Keratinocyte (primary cell): ENCODE data around the gene UBLCP1. TPM values are rescaled to one million over a fixed set of nuclear protein-coding genes. Genes with fewer than 3 reads are reported as not detected.

Experiments used
- DNase-seq: peaks from one replicate; pipeline ENCODE4 v3.0.0-alpha.2; 2011; ENCODE audit warnings: low read depth, missing footprints, low spot score
- FAIRE-seq: peaks from 2 replicates; lab custom pipeline; 2011; peaks lifted over from hg19 to GRCh38; lab: Jason Lieb, UNC
- H2AFZ ChIP-seq: 2 replicates; pipeline ENCODE4 v1.6.0; 2012; ENCODE audit warnings: low read length, control low read depth, inconsistent platforms; ENCODE audit not compliant: control insufficient read depth
- H3K27ac ChIP-seq: 2 replicates; pipeline ENCODE4 v1.5.1; 2011; ENCODE audit warnings: low read length; ENCODE audit not compliant: control insufficient read depth, insufficient read depth
- H3K27me3 ChIP-seq: 3 replicates; pipeline ENCODE4 v1.6.0; 2011; ENCODE audit warnings: low read length; ENCODE audit not compliant: control insufficient read depth, insufficient read depth; ENCODE audit errors: extremely low read depth
- H3K36me3 ChIP-seq, 2 experiments: 2 replicates in 1 of 2; 3 replicates in 1 of 2; pipeline ENCODE4 v1.5.1; 2011; ENCODE audit warnings: low read length in 2 of 2, mild to moderate bottlenecking in 1 of 2; ENCODE audit not compliant: control insufficient read depth in 2 of 2, insufficient read depth in 2 of 2; ENCODE audit errors: extremely low read depth in 1 of 2
- H3K4me1 ChIP-seq: 3 replicates; pipeline ENCODE4 v1.5.1; 2011; ENCODE audit warnings: low read length; ENCODE audit not compliant: control insufficient read depth, insufficient read depth; ENCODE audit errors: extremely low read depth
- H3K4me2 ChIP-seq: 3 replicates; pipeline ENCODE4 v1.6.0; 2011; ENCODE audit warnings: low read depth, low read length; ENCODE audit not compliant: control insufficient read depth, insufficient read depth; ENCODE audit errors: extremely low read depth
- H3K4me3 ChIP-seq, 3 experiments: fragments of 200-600 bp in 1 of 3; sonication (generic) in 1 of 3; 2 replicates in 2 of 3; 3 replicates in 1 of 3; pipeline ENCODE4 v1.5.1; 2011 to 2016; ENCODE audit warnings: low read length in 3 of 3, mild to moderate bottlenecking in 3 of 3, control low read depth in 2 of 3, inconsistent platforms in 1 of 3, low read depth in 1 of 3, mixed read lengths in 1 of 3, mixed run types in 1 of 3, moderate library complexity in 1 of 3; ENCODE audit not compliant: control insufficient read depth in 2 of 3, insufficient read depth in 2 of 3; ENCODE audit errors: extremely low read depth in 1 of 3
- H3K79me2 ChIP-seq: 2 replicates; pipeline ENCODE4 v1.6.0; 2012; ENCODE audit warnings: low read length; ENCODE audit not compliant: control insufficient read depth, insufficient read depth
- H3K9ac ChIP-seq: 3 replicates; pipeline ENCODE4 v1.6.0; 2011; ENCODE audit warnings: low read length; ENCODE audit not compliant: control insufficient read depth, insufficient read depth; ENCODE audit errors: extremely low read depth
- H3K9me1 ChIP-seq: 3 replicates; pipeline ENCODE4 v1.6.0; 2011; ENCODE audit warnings: low read length; ENCODE audit not compliant: control insufficient read depth, insufficient read depth; ENCODE audit errors: extremely low read depth
- H3K9me3 ChIP-seq: 2 replicates; pipeline ENCODE4 v1.5.1; 2012; ENCODE audit warnings: low read depth, low read length; ENCODE audit not compliant: control insufficient read depth
- H4K20me1 ChIP-seq: 3 replicates; pipeline ENCODE4 v1.6.0; 2011; ENCODE audit warnings: low read length; ENCODE audit not compliant: control insufficient read depth, insufficient read depth; ENCODE audit errors: extremely low read depth
- EZH2 ChIP-seq: IDR thresholded peaks from one replicate; pipeline ENCODE4 v1.6.1; 2012; ENCODE audit warnings: inconsistent platforms, mild to moderate bottlenecking, low read length, moderate library complexity
- dilution Hi-C: fragments of 300-500 bp; cut with MboI; formaldehyde crosslinking; loops from one replicate; pipeline ENCODE4 v1.7.0; 2020; ENCODE audit warnings: low sequenced_read_pairs; ENCODE audit not compliant: extremely low pct_ligation_motif_present
- polyA minus RNA-seq, 3 experiments: library from RNA; depleted of rRNA, polyadenylated mRNA; stranded (reverse); fragments of >200 nt; gene quantifications; 1 replicate in 1 of 3; 2 replicates in 1 of 3; 3 replicates in 1 of 3; pipeline ENCODE4 v1.2.3, GENCODE V29; 2011
- polyA plus RNA-seq, 5 experiments: library from polyadenylated mRNA; depleted of rRNA in 3 of 5; stranded (reverse) in 3 of 5; stranded (forward) in 1 of 5; unstranded in 1 of 5; fragments of >200 nt; gene quantifications; 1 replicate in 1 of 5; 2 replicates in 3 of 5; 3 replicates in 1 of 5; pipeline versions ENCODE4 v1.2.1 to v1.2.3, GENCODE V29; 2011 to 2012; ENCODE audit warnings: missing spikeins in 2 of 5, low read depth in 1 of 5, low replicate concordance in 1 of 5
- TF ChIP-seq, protein P1 (sequence below), 3 experiments: IDR thresholded peaks in 1 of 3; conservative IDR thresholded peaks in 1 of 3; optimal IDR thresholded peaks in 1 of 3; 2 replicates in 2 of 3; 3 replicates in 1 of 3; pipeline versions ENCODE3 to v1.5.1; 2011; ENCODE audit warnings: low read length in 3 of 3, mild to moderate bottlenecking in 3 of 3, moderate library complexity in 2 of 3, control low read depth in 1 of 3, inconsistent platforms in 1 of 3; ENCODE audit not compliant: insufficient read depth in 2 of 3; ENCODE audit errors: extremely low read depth in 1 of 3

UBLCP1 gene, protein sequence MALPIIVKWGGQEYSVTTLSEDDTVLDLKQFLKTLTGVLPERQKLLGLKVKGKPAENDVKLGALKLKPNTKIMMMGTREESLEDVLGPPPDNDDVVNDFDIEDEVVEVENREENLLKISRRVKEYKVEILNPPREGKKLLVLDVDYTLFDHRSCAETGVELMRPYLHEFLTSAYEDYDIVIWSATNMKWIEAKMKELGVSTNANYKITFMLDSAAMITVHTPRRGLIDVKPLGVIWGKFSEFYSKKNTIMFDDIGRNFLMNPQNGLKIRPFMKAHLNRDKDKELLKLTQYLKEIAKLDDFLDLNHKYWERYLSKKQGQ
- polyA plus RNA-seq (21.6 to 42.5 TPM (median 26.7 TPM) in 3 replicates), polyA minus RNA-seq (1.9 to 13.1 TPM (median 4.1 TPM) in 3 replicates)
- polyA plus RNA-seq (2011; ENCODE audit: low read depth), result 43.7 TPM
- polyA plus RNA-seq (2011; cell fraction: cytosol; rRNA removed), result 23.8 and 44.7 TPM in 2 replicates
- 18.1 and 29.8 TPM in 2 replicates for polyA plus RNA-seq (2011; cell fraction: nucleus; rRNA removed)
- polyA plus RNA-seq (2012; ENCODE audit: low replicate concordance), result 23.1 and 29.9 TPM in 2 replicates
- 7.1 TPM for polyA minus RNA-seq (2011; cell fraction: cytosol; rRNA and poly(A)+ RNA removed)
- 5.9 and 10.6 TPM in 2 replicates for polyA minus RNA-seq (2011; cell fraction: nucleus; rRNA and poly(A)+ RNA removed)

DNA sequence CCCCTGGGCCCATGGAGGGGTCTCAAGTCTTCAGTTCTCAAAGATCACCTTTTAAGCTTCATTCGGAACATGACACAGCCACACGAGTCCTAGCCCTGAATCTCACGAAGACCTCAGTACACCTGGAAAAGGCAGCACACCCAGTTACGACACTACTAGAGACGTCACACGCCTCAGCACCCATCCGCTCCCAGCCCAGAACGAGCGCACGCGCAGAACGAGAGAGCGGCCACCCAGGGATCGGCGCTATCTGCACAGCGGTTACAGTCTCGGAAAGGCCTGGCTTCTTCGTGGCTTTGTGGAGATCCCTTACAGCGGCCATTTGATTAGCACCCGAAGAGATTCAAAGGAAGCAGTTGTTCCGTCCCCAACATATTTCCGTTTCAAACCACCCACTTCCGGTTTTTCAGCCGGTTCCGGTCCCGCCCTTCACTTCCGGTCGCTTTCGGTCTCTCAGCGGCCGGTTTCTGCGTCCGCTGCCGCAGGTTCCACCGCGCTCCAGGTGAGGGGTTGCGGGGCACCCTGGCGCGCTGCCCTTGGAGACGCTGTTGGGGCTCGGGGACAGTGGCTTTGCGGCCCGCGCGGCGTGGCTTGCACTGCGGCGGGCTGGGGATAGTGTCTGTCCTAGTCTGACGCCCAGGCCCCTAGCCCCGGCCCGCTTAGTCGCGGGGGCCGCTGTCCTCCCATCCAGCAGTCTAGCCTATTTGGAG lies at the start of gene UBLCP1:
Gene UBLCP1 (plus strand): TSS at position 432 of the 710 bp plus-strand sequence. CDS start 5,626 bp downstream, outside the sequence.
- no peak for DNase-seq
- Histone ChIP-seq H3K9me1 (no peaks in the 10 kb centered on the region), H3K9me3 (no peaks in the 10 kb centered on the region), H3K36me3 (peaks cover 0 to 3% of the 10 kb centered on the region in 2 experiments), H2AFZ (peak within 1 kb of the TSS; percentile 78), H3K4me1 (peaks cover 15% of the 10 kb centered on the region), H3K27me3 (no peaks in the 10 kb centered on the region), H3K4me2 (peak within 1 kb of the TSS; percentile 79), H3K9ac (peak within 1 kb of the TSS; percentile 90), H3K4me3 (peak within 1 kb of the TSS; percentile 81 to 95 (median 83)), H4K20me1 (no peaks in the 10 kb centered on the region), H3K27ac (peak within 1 kb of the TSS; percentile 95), H3K79me2 (peaks cover 46% of the 10 kb centered on the region)
- dilution Hi-C loops, result no loop called here
- TF ChIP-seq EZH2, result no peak
- TF ChIP-seq, protein P1, sequence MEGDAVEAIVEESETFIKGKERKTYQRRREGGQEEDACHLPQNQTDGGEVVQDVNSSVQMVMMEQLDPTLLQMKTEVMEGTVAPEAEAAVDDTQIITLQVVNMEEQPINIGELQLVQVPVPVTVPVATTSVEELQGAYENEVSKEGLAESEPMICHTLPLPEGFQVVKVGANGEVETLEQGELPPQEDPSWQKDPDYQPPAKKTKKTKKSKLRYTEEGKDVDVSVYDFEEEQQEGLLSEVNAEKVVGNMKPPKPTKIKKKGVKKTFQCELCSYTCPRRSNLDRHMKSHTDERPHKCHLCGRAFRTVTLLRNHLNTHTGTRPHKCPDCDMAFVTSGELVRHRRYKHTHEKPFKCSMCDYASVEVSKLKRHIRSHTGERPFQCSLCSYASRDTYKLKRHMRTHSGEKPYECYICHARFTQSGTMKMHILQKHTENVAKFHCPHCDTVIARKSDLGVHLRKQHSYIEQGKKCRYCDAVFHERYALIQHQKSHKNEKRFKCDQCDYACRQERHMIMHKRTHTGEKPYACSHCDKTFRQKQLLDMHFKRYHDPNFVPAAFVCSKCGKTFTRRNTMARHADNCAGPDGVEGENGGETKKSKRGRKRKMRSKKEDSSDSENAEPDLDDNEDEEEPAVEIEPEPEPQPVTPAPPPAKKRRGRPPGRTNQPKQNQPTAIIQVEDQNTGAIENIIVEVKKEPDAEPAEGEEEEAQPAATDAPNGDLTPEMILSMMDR (optimal IDR thresholded peaks at IDR 0.05 in 1 of 3, IDR thresholded peaks at IDR 0.05 in 1 of 3, conservative IDR thresholded peaks at IDR 0.05 in 1 of 3; ENCODE audit: extremely low read depth in 1 of 3, insufficient read depth in 2 of 3, low read length in 3 of 3), result no peak
- peak; percentile 81 for FAIRE-seq

- TF ChIP-seq, protein P1 (optimal IDR thresholded peaks at IDR 0.05 in 1 of 3, IDR thresholded peaks at IDR 0.05 in 1 of 3, conservative IDR thresholded peaks at IDR 0.05 in 1 of 3; ENCODE audit: extremely low read depth in 1 of 3, insufficient read depth in 2 of 3, low read length in 3 of 3), result no peak
- TF ChIP-seq EZH2, result no peak
- no peak for FAIRE-seq
- H3K4me3 ChIP-seq, result no peak overlapping the region
Measured at GRCh38 chr5:159214486-159215271, 48.4 kb upstream of the UBLCP1 start.

More at GRCh38 chr5:159214486-159215271, 48.4 kb upstream of the UBLCP1 start:
- Histone ChIP-seq H3K9ac (no peak overlapping the region), H3K9me3 (no peaks in the 10 kb centered on the region), H4K20me1 (no peaks in the 10 kb centered on the region), H3K79me2 (no peaks in the 10 kb centered on the region), H3K27ac (no peak overlapping the region), H3K9me1 (no peaks in the 10 kb centered on the region), H3K27me3 (no peaks in the 10 kb centered on the region), H3K4me2 (no peak overlapping the region), H3K4me1 (peaks cover 28% of the 10 kb centered on the region), H3K36me3 (no peaks in the 10 kb centered on the region), H2AFZ (no peak overlapping the region)
- no peak for DNase-seq
- dilution Hi-C loops, result no loop called here
